Islet precursor cell (in vitro differentiated cells): ENCODE measurements around the gene CPA4.

ENCODE experiments used
- DNase-seq: peaks from one replicate; pipeline ENCODE4 v3.0.0-alpha.2; 2018

CPA4 gene

GRCh38 chr7:130303551-130303950 is 10.6 kb downstream of the CPA4 start:
- DNase-seq = no peak

GRCh38 chr7:130303982-130304381 is 11.0 kb downstream of the CPA4 start:
- no peak for DNase-seq

- no peak for DNase-seq
Measured at GRCh38 chr7:130304878-130305277, 11.9 kb downstream of the CPA4 start.

- no peak for DNase-seq
Measured at GRCh38 chr7:130305433-130306042, 12.6 kb downstream of the CPA4 start.

GRCh38 chr7:130309986-130310385 is 17.0 kb downstream of the CPA4 start:
- DNase-seq = no peak

- DNase-seq = no peak
Measured at GRCh38 chr7:130314305-130314704, 21.3 kb downstream of the CPA4 start.

GRCh38 chr7:130319541-130319940 is 26.6 kb downstream of the CPA4 start:
- no peak for DNase-seq

GRCh38 chr7:130321542-130322229 is 28.7 kb downstream of the CPA4 start:
- peak; percentile 72 for DNase-seq

- peak; percentile 92 for DNase-seq
Measured at GRCh38 chr7:130322615-130323014, 29.7 kb downstream of the CPA4 start.

GRCh38 chr7:130324306-130324943 is 31.5 kb downstream of the CPA4 start:
- no peak for DNase-seq

GRCh38 chr7:130329681-130330080 is 36.7 kb downstream of the CPA4 start:
- no peak for DNase-seq

- DNase-seq = no peak
Measured at GRCh38 chr7:130332259-130333053, 39.5 kb downstream of the CPA4 start.

- DNase-seq = no peak
Measured at GRCh38 chr7:130333832-130334231, 40.9 kb downstream of the CPA4 start.

- no peak for DNase-seq
Measured at GRCh38 chr7:130334274-130334673, 41.3 kb downstream of the CPA4 start.

GRCh38 chr7:130337410-130337971 is 44.5 kb downstream of the CPA4 start:
- DNase-seq = no peak

- DNase-seq = no peak
Measured at GRCh38 chr7:130338233-130338632, 45.3 kb downstream of the CPA4 start.

GRCh38 chr7:130341882-130342281 is 48.9 kb downstream of the CPA4 start:
- DNase-seq = no peak

GRCh38 chr7:130342701-130343380 is 49.9 kb downstream of the CPA4 start:
- no peak for DNase-seq

GRCh38 chr7:130344271-130344866 is 51.4 kb downstream of the CPA4 start, which contains the start of gene CPA5:
Gene CPA5 (plus strand): TSS chr7:130344816. CDS start chr7:130346486, 1,670 bp downstream.
- no peak for DNase-seq

GRCh38 chr7:130345136-130345535 is 52.2 kb downstream of the CPA4 start:
- no peak for DNase-seq

- no peak for DNase-seq
Measured at GRCh38 chr7:130345725-130346124, 52.8 kb downstream of the CPA4 start.
